ENCODE results near the gene TBC1D1. TPM values are rescaled to one million over a fixed set of nuclear protein-coding genes. Genes with fewer than 3 reads are reported as not detected.
A peak's percentile ranks its signal among the peaks of the same experiment; 100 is the strongest.
"Not testable (repeated sequence)": the region's sequence is repeated elsewhere in the genome, so short reads cannot be mapped to it uniquely, and the experiment has no call there.

TBC1D1 gene
- total RNA-seq, 1 donor from 2014 or later: 56.5 TPM

- peak; percentile 58 for TF ChIP-seq CTCF (IDR thresholded peaks at IDR 0.05)
- Histone ChIP-seq H3K4me1 (peaks cover 15% of the 10 kb centered on the region), H3K9me3 (no peaks in the 10 kb centered on the region), H3K27ac (peak overlapping the region; percentile 13), H3K27me3 (ENCODE audit: low read depth) (no peaks in the 10 kb centered on the region), H3K36me3 (no peaks in the 10 kb centered on the region), H3K4me3 (no peak overlapping the region)
- ATAC-seq (peak; percentile 93 to 96), DNase-seq (peak; percentile 86)
- intact Hi-C loops (cut with DNase I): no loop called here
Measured at GRCh38 chr4:37970702-37971101, 79.8 kb downstream of the TBC1D1 start.

GRCh38 chr4:37971202-37971601, 80.3 kb downstream of the TBC1D1 start:
- intact Hi-C loops (cut with DNase I): no loop called here
- no peak overlapping the region for H3K4me3 ChIP-seq
- H3K9me3 ChIP-seq: no peaks in the 10 kb centered on the region
- H3K36me3 ChIP-seq: no peaks in the 10 kb centered on the region
- no peak for DNase-seq
- peaks cover 15% of the 10 kb centered on the region for H3K4me1 ChIP-seq
- no peaks in the 10 kb centered on the region for H3K27me3 ChIP-seq (ENCODE audit: low read depth)
- ATAC-seq: no peak
- TF ChIP-seq CTCF (IDR thresholded peaks at IDR 0.05): no peak
- H3K27ac ChIP-seq: no peak overlapping the region

GRCh38 chr4:37973441-37973840, 82.6 kb downstream of the TBC1D1 start:
- TF ChIP-seq CTCF (IDR thresholded peaks at IDR 0.05): no peak
- no peaks in the 10 kb centered on the region for H3K27me3 ChIP-seq (ENCODE audit: low read depth)
- no peak for DNase-seq
- no peak overlapping the region for H3K4me3 ChIP-seq
- no peak for ATAC-seq
- no peaks in the 10 kb centered on the region for H3K36me3 ChIP-seq
- intact Hi-C loops (cut with DNase I): no loop called here
- no peaks in the 10 kb centered on the region for H3K9me3 ChIP-seq
- H3K4me1 ChIP-seq: peaks cover 17% of the 10 kb centered on the region
- no peak overlapping the region for H3K27ac ChIP-seq

GRCh38 chr4:37975321-37975822, 84.5 kb downstream of the TBC1D1 start:
- H3K27me3 ChIP-seq (ENCODE audit: low read depth); ATAC-seq; H3K9me3 ChIP-seq; intact Hi-C loops (cut with DNase I); H3K36me3 ChIP-seq; DNase-seq; H3K27ac ChIP-seq; H3K4me3 ChIP-seq: not testable (repeated sequence)
- H3K4me1 ChIP-seq: peaks cover 18% of the 10 kb centered on the region

- ATAC-seq (peak in 1 of 2 donors; percentile 2), DNase-seq (no peak)
- Histone ChIP-seq H3K4me3 (peak overlapping the region; percentile 89), H3K36me3 (no peaks in the 10 kb centered on the region), H3K4me1 (peaks cover 12% of the 10 kb centered on the region), H3K27me3 (ENCODE audit: low read depth) (no peaks in the 10 kb centered on the region), H3K27ac (peak overlapping the region; percentile 76), H3K9me3 (no peaks in the 10 kb centered on the region)
- TF ChIP-seq CTCF (IDR thresholded peaks at IDR 0.05): no peak
- intact Hi-C loops (cut with DNase I): no loop called here
Measured at GRCh38 chr4:37976507-37976906, 85.6 kb downstream of the TBC1D1 start.

- intact Hi-C loops (cut with DNase I): no loop called here
- no peak for TF ChIP-seq CTCF (IDR thresholded peaks at IDR 0.05)
Measured at GRCh38 chr4:37976991-37977470, 86.1 kb downstream of the TBC1D1 start.

More at GRCh38 chr4:37976991-37977470, 86.1 kb downstream of the TBC1D1 start:
- Histone ChIP-seq H3K9me3 (no peaks in the 10 kb centered on the region), H3K4me3 (peak overlapping the region; percentile 89), H3K4me1 (peaks cover 15% of the 10 kb centered on the region), H3K27ac (peak overlapping the region; percentile 95), H3K36me3 (no peaks in the 10 kb centered on the region), H3K27me3 (ENCODE audit: low read depth) (no peaks in the 10 kb centered on the region)
- DNase-seq (peak; percentile 86), ATAC-seq (peak; percentile 91 to 94)

All from lower lobe of right lung (tissue), 2 donors.